ENCODE results near the gene ZNF221.
"Not testable (repeated sequence)": the region's sequence is repeated elsewhere in the genome, so short reads cannot be mapped to it uniquely, and the experiment has no call there.

ZNF221 gene

GRCh38 chr19:43940719-43941118 is 10.3 kb upstream of the ZNF221 start:
- DNase-seq: no peak
- Histone ChIP-seq H3K27ac (no peak overlapping the region), H3K27me3 (replicated peaks) (no peaks in the 10 kb centered on the region), H3K36me3 (replicated peaks) (no peaks in the 10 kb centered on the region), H3K4me3 (ENCODE audit: low read depth, low read length) (no peak overlapping the region)
- in situ Hi-C loops (cut with HindIII; ENCODE audit: low pct_ligation_motif_present, low sequenced_read_pairs): no loop called here
- TF ChIP-seq CTCF (IDR thresholded peaks at IDR 0.05; ENCODE audit: low read depth, low read length, missing control alignments): no peak

- TF ChIP-seq CTCF (IDR thresholded peaks at IDR 0.05; ENCODE audit: low read depth, low read length, missing control alignments): no peak
- in situ Hi-C loops (cut with HindIII; ENCODE audit: low pct_ligation_motif_present, low sequenced_read_pairs): no loop called here
- DNase-seq: no peak
- no peak overlapping the region for H3K27ac ChIP-seq
- H3K27me3 ChIP-seq (replicated peaks): no peaks in the 10 kb centered on the region
- H3K36me3 ChIP-seq (replicated peaks): no peaks in the 10 kb centered on the region
- H3K4me3 ChIP-seq (ENCODE audit: low read depth, low read length): no peak overlapping the region
These were observed 9.8 kb upstream of the ZNF221 start for GRCh38 chr19:43941209-43941608.

GRCh38 chr19:43947412-43947811 is 3.6 kb upstream of the ZNF221 start:
- H3K36me3 ChIP-seq (replicated peaks); H3K27ac ChIP-seq; H3K27me3 ChIP-seq (replicated peaks); in situ Hi-C loops (cut with HindIII; ENCODE audit: low pct_ligation_motif_present, low sequenced_read_pairs); DNase-seq; H3K4me3 ChIP-seq (ENCODE audit: low read depth, low read length): not testable (repeated sequence)

GRCh38 chr19:43949803-43950202 is 1.2 kb upstream of the ZNF221 start:
- DNase-seq; H3K4me3 ChIP-seq (ENCODE audit: low read depth, low read length); in situ Hi-C loops (cut with HindIII; ENCODE audit: low pct_ligation_motif_present, low sequenced_read_pairs); H3K27ac ChIP-seq; H3K27me3 ChIP-seq (replicated peaks); H3K36me3 ChIP-seq (replicated peaks): not testable (repeated sequence)

- in situ Hi-C loops (cut with HindIII; ENCODE audit: low pct_ligation_motif_present, low sequenced_read_pairs): no loop called here
- DNase-seq: no peak
- no peak overlapping the region for H3K27ac ChIP-seq
- no peaks in the 10 kb centered on the region for H3K27me3 ChIP-seq (replicated peaks)
- no peak for TF ChIP-seq CTCF (IDR thresholded peaks at IDR 0.05; ENCODE audit: low read depth, low read length, missing control alignments)
- H3K4me3 ChIP-seq (ENCODE audit: low read depth, low read length): no peak overlapping the region
- H3K36me3 ChIP-seq (replicated peaks): no peaks in the 10 kb centered on the region
These were observed 5.8 kb downstream of the ZNF221 start for GRCh38 chr19:43956827-43957226.

- in situ Hi-C loops (cut with HindIII; ENCODE audit: low pct_ligation_motif_present, low sequenced_read_pairs): no loop called here
- Histone ChIP-seq H3K4me3 (ENCODE audit: low read depth, low read length) (no peak overlapping the region), H3K36me3 (replicated peaks) (no peaks in the 10 kb centered on the region), H3K27me3 (replicated peaks) (no peaks in the 10 kb centered on the region), H3K27ac (no peak overlapping the region)
- no peak for DNase-seq
- TF ChIP-seq CTCF (IDR thresholded peaks at IDR 0.05; ENCODE audit: low read depth, low read length, missing control alignments): no peak
These were observed 6.9 kb downstream of the ZNF221 start for GRCh38 chr19:43957891-43958290.

GRCh38 chr19:43960411-43960810 is 9.4 kb downstream of the ZNF221 start:
- in situ Hi-C loops (cut with HindIII; ENCODE audit: low pct_ligation_motif_present, low sequenced_read_pairs): no loop called here
- H3K36me3 ChIP-seq (replicated peaks): peaks cover 9% of the 10 kb centered on the region
- no peak overlapping the region for H3K27ac ChIP-seq
- no peak for TF ChIP-seq CTCF (IDR thresholded peaks at IDR 0.05; ENCODE audit: low read depth, low read length, missing control alignments)
- DNase-seq: no peak
- H3K4me3 ChIP-seq (ENCODE audit: low read depth, low read length): no peak overlapping the region
- no peaks in the 10 kb centered on the region for H3K27me3 ChIP-seq (replicated peaks)

Measured in brain microvascular endothelial cell (primary cell).